ENCODE results near the gene LUC7L3. TPM values are rescaled to one million over a fixed set of nuclear protein-coding genes. Genes with fewer than 3 reads are reported as not detected.

Gene LUC7L3
- total and polyA plus RNA-seq, 2 experiments from 2014 or later: 69.3 to 501 TPM

GRCh38 chr17:50683434-50684287, 35.7 kb upstream of the LUC7L3 start (continued):
- no peak for TF ChIP-seq REST (IDR thresholded peaks at IDR 0.05; ENCODE audit: unreplicated experiment)
- no peak for TF ChIP-seq JUNB (IDR thresholded peaks at IDR 0.05; ENCODE audit: unreplicated experiment)
- no peak for TF ChIP-seq STAT1 (IDR thresholded peaks at IDR 0.05; ENCODE audit: unreplicated experiment)
- no peak for TF ChIP-seq ZNF114 (CRISPR knock-in tag; IDR thresholded peaks at IDR 0.05)
- no peak for TF ChIP-seq ZNF331 (CRISPR knock-in tag; IDR thresholded peaks at IDR 0.05; ENCODE audit: low read depth)
- no peak for TF ChIP-seq EZH2phosphoT487 (IDR thresholded peaks at IDR 0.05; ENCODE audit: unreplicated experiment)

GRCh38 chr17:50684288-50684611, 35.2 kb upstream of the LUC7L3 start:
- Histone ChIP-seq H3K9me2 (ENCODE audit: insufficient read depth) (no peaks in the 10 kb centered on the region), H3K27me3 (ENCODE audit: insufficient read depth) (no peaks in the 10 kb centered on the region), H3K79me2 (replicated peaks; ENCODE audit: insufficient read depth) (no peaks in the 10 kb centered on the region), H3K4me3 (no peak overlapping the region), H3K4me1 (ENCODE audit: insufficient read depth) (0 out of 2 replicates have a peak, but pooled peaks cover 3% of the 10 kb centered on the region), H4K20me1 (replicated peaks; ENCODE audit: insufficient read depth) (no peaks in the 10 kb centered on the region), H3K27ac (ENCODE audit: low read depth) (no peak overlapping the region), H3K36me3 (ENCODE audit: insufficient read depth) (no peaks in the 10 kb centered on the region), H3K4me2 (no peak overlapping the region), H3F3A (replicated peaks; ENCODE audit: low read depth) (no peaks in the 10 kb centered on the region), H2AFZ (peak overlapping the region; percentile 63; the same call in 1 of the 2 replicates)
- H3K27me3 Mint-ChIP-seq (ENCODE audit: insufficient read depth, low read depth, poor library complexity): peaks cover 9% of the 10 kb centered on the region
- TF ChIP-seq ETS1 (IDR thresholded peaks at IDR 0.05): no peak
- no peak overlapping the region for H3K4me3 Mint-ChIP-seq
- H3K36me3 Mint-ChIP-seq (ENCODE audit: low read depth): no peaks in the 10 kb centered on the region
- ATAC-seq (no peak), DNase-seq (ENCODE audit: low spot score) (no peak)
- H3K9me3 Mint-ChIP-seq: no peaks in the 10 kb centered on the region
- H3K4me1 Mint-ChIP-seq: peaks cover 28% of the 10 kb centered on the region
- no peak overlapping the region for H3K27ac Mint-ChIP-seq

Data from GM23338 (cell line).